Astrocyte of the spinal cord (primary cell): ENCODE measurements around the gene HSPB8.
A peak's percentile ranks its signal among the peaks of the same experiment; 100 is the strongest.

ENCODE experiments used
- DNase-seq: peaks from one replicate; pipeline ENCODE4 v3.0.0; 2011; ENCODE audit warnings: low read depth, low spot score
- H3K4me3 ChIP-seq: 2 replicates; pipeline ENCODE4 v1.5.1; 2011; ENCODE audit warnings: low read depth, mild to moderate bottlenecking, low read length, moderate library complexity
- CTCF ChIP-seq: IDR thresholded peaks from 2 replicates; pipeline ENCODE4 v1.5.1; 2012; ENCODE audit warnings: low read depth, mild to moderate bottlenecking, low read length, inconsistent platforms
- in situ Hi-C: cut with HindIII; loops from 2 replicates; pipeline ENCODE4 v1.10.0; 2017; ENCODE audit warnings: low sequenced_read_pairs

Gene HSPB8

DNA sequence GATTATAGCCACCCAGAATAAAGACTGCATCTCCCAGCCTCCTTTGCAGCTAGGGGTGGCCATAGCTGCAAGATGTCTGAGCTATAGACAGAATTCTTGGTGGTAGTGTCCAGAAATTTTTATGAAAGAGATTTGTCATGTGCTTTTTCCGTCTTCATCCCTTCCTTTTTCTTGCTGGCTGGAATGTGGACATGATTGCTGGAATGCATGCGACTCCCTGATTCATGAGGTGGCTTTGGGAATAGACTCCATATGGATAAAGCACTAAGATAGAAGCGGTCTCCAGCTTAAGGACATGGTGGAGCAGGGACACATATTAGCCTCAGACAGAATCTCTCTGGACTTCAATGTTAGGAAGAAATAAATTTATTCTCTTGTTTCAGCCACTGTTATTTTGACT is 10.0 kb upstream of the HSPB8 start:
- H3K4me3 ChIP-seq = no peak overlapping the region
- in situ Hi-C loops = no loop called here
- DNase-seq = no peak
- no peak for TF ChIP-seq CTCF

- in situ Hi-C loops = no loop called here
- no peak for TF ChIP-seq CTCF
- DNase-seq = no peak
- no peak overlapping the region for H3K4me3 ChIP-seq
These were observed 9.6 kb upstream of the HSPB8 start for GRCh38 chr12:119169150-119169549.

- TF ChIP-seq CTCF = no peak
- no peak overlapping the region for H3K4me3 ChIP-seq
- DNase-seq = no peak
- in situ Hi-C loops = no loop called here
These were observed 7.4 kb upstream of the HSPB8 start for GRCh38 chr12:119171291-119171690.

DNA sequence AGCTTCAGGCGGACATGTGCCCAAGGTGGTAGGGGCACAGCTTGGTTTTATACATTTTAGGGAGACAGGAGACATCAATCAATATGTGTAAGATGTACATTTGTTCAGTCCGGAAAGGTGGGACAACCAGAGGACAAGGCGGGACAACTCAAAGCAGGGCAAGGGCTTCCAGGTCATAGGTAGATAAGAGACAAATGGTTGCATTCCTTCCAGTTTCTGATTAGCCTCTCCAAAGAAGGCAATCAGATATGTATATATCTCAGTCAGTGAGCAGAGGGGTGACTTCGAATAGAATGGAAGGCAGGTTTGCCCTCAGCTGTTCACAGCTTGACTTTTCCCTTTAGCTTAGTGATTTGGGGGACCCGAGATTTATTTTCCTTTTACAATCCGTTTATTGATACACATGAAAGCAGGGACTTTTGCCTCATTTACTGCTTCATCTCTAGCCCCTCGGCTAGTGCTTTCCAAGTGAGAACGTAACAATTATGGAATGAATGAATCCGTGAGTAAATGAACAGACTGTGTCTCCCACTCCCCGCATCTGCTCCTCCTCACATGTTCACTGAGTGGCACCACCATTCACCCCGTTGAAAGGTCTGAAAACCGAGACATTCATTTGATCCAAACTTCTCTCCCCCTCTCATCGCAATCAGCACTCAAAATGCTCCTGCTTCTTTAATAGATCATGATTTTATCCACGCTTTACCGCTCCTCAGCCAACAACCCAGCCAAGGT is 6.9 kb upstream of the HSPB8 start:
- TF ChIP-seq CTCF = no peak
- no peak for DNase-seq
- in situ Hi-C loops = no loop called here
- H3K4me3 ChIP-seq = no peak overlapping the region

GRCh38 chr12:119175081-119175480 is 3.6 kb upstream of the HSPB8 start:
- no peak overlapping the region for H3K4me3 ChIP-seq
- in situ Hi-C loops = no loop called here
- no peak for TF ChIP-seq CTCF

GRCh38 chr12:119176267-119177055 is 2.3 kb upstream of the HSPB8 start:
- H3K4me3 ChIP-seq = no peak overlapping the region
- DNase-seq = peak; percentile 90
- no peak for TF ChIP-seq CTCF
- in situ Hi-C loops = no loop called here

More at GRCh38 chr12:119175081-119175480, 3.6 kb upstream of the HSPB8 start:
- DNase-seq = no peak
